ENCODE data around the gene PRPF8. TPM values are rescaled to one million over a fixed set of nuclear protein-coding genes. Genes with fewer than 3 reads are reported as not detected.

Gene PRPF8
- total and polyA plus RNA-seq, 2 of the 13 experiments (the other 11 are each of a cell fraction or from before 2014, with no cell fraction given) = 112 to 179 TPM

GRCh38 chr17:1714980-1715802 is 30.5 kb upstream of the PRPF8 start (continued):
- TF ChIP-seq ZNF740 (CRISPR knock-in tag; IDR thresholded peaks at IDR 0.05) (peak; percentile 56), HNRNPL (IDR thresholded peaks at IDR 0.05; ENCODE audit: low read depth, low read length) (peak; percentile 69; the same call in 1 of the 2 replicates), ZKSCAN8 (CRISPR knock-in tag; IDR thresholded peaks at IDR 0.05; ENCODE audit: borderline replicate concordance) (0 out of 2 replicates have a peak, but pooled peaks have one; percentile 23), MLXIP (CRISPR knock-in tag; IDR thresholded peaks at IDR 0.05; ENCODE audit: borderline replicate concordance) (no peak), ARID4A (CRISPR knock-in tag; IDR thresholded peaks at IDR 0.05; ENCODE audit: borderline replicate concordance) (peak; percentile 80; the same call in 1 of the 2 replicates), ZBTB26 (CRISPR knock-in tag; IDR thresholded peaks at IDR 0.05; ENCODE audit: borderline replicate concordance) (no peak), SSRP1 (CRISPR knock-in tag; IDR thresholded peaks at IDR 0.05) (0 out of 2 replicates have a peak, but pooled peaks have one; percentile 42), SMAD3 (CRISPR knock-in tag; IDR thresholded peaks at IDR 0.05) (peak; percentile 41; the same call in 1 of the 2 replicates), ZNF414 (CRISPR knock-in tag; IDR thresholded peaks at IDR 0.05) (0 out of 2 replicates have a peak, but pooled peaks have one; percentile 32), TFDP2 (CRISPR knock-in tag; IDR thresholded peaks at IDR 0.05) (0 out of 2 replicates have a peak, but pooled peaks have one; percentile 19), ZNF33B (CRISPR knock-in tag; IDR thresholded peaks at IDR 0.05) (peak; percentile 77; the same call in 1 of the 2 replicates), ATF3 (CRISPR knock-in tag; IDR thresholded peaks at IDR 0.05) (peak; percentile 80), MYC (CRISPR knock-in tag; IDR thresholded peaks at IDR 0.05; ENCODE audit: borderline replicate concordance) (peak; percentile 29; the same call in 1 of the 2 replicates), ESRRA (CRISPR knock-in tag; IDR thresholded peaks at IDR 0.05; ENCODE audit: low read depth) (peak; percentile 22; the same call in 1 of the 2 replicates)
